ENCODE data around the gene IQSEC1.

Gene IQSEC1

GRCh38 chr3:13009132-13009945 is 63.9 kb downstream of the IQSEC1 start:
- peak in 2 of 10 donors; percentile 87 to 92 for DNase-seq
- intact Hi-C loops (cut with DNase I) = no loop called here

GRCh38 chr3:13008155-13008995 is 64.9 kb downstream of the IQSEC1 start:
- peak in 3 of 10 donors; percentile 39 to 45 (median 44) for DNase-seq
- intact Hi-C loops (cut with DNase I) = no loop called here

DNA sequence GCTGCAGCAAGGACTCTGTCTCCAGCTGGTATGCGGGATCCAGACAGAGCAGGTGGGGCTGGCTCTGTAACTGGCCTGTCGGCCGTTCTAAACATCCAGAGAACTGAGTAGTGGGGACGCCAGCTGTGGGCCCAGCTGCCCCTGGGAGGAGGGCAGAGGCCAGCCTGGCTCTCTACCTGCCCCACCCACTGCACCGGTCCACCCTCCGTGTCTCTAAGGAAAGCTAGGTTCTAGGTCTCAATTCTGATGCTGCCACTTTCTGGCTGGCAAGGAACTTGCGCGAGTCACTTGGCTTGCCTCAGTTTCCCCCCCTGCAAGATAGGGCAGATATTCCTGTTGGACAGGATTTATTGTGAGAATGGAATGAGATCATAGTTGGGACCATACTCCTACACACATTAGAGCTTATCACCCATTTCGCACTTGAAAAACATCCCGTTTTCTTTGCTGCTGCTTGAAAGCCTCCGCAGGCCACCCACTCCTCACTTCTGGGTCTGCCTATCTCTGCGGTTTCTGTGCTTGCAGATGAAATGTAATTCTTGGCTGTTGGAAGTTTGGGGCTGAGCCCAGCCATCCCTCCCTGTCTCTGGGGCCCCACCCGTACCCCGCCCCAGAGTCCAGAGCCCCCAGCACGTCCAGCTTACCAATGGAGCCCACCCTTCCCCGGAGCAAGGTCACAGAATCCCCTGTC is 65.8 kb downstream of the IQSEC1 start:
- intact Hi-C loops (cut with DNase I) = no loop called here
- DNase-seq = peak in 3 of 10 donors; percentile 64 to 66 (median 66)

DNA sequence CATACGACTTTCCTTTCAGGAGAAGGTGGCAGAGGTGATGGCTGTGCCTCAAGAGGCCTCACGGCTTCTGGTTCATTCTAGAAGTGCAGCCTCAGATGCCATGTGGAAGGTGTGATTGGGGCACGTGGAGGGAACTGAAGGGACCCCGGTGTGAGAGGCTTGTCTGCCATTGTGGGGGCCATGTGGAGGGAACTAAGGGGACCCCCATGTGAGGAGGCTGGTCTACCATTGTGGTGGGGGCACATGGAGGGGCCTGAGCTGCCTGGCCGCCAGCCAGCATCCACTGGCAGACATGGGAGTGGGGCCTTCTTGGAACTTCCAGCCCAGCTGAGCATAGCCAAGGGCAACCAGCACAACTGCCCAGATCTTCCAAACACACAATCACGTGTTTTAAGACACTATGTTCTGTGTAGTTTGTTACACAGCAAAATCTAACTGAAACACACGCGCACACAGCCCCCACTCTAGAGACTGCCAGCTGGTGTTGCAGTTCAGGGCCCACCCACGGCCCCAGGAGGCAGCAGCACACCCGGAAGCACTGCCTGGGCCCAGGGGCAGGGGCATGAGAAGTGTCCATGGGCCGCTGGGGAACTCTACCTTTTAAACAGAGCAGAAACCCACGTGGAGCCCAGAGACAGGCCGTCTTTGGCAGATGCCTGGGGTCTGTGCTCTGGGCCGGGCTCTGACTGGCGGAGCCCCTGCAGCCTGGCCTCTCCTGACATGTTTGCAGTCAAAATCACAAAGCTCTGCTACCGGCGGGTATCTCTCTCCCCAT is 66.8 kb downstream of the IQSEC1 start:
- DNase-seq = peak in 2 of 10 donors; percentile 61 to 73
- intact Hi-C loops (cut with DNase I) = no loop called here

- peak in 4 of 10 donors; percentile 9 to 83 (median 74) for DNase-seq
- intact Hi-C loops (cut with DNase I) = no loop called here
Measured at GRCh38 chr3:13005301-13005700, 67.9 kb downstream of the IQSEC1 start.

- DNase-seq = peak in 4 of 10 donors; percentile 4 to 66 (median 56)
- intact Hi-C loops (cut with DNase I) = no loop called here
Measured at GRCh38 chr3:13004376-13004775, 68.9 kb downstream of the IQSEC1 start.

- DNase-seq = no peak
- intact Hi-C loops (cut with DNase I) = no loop called here
Measured at GRCh38 chr3:13003608-13004007, 69.6 kb downstream of the IQSEC1 start.

DNA sequence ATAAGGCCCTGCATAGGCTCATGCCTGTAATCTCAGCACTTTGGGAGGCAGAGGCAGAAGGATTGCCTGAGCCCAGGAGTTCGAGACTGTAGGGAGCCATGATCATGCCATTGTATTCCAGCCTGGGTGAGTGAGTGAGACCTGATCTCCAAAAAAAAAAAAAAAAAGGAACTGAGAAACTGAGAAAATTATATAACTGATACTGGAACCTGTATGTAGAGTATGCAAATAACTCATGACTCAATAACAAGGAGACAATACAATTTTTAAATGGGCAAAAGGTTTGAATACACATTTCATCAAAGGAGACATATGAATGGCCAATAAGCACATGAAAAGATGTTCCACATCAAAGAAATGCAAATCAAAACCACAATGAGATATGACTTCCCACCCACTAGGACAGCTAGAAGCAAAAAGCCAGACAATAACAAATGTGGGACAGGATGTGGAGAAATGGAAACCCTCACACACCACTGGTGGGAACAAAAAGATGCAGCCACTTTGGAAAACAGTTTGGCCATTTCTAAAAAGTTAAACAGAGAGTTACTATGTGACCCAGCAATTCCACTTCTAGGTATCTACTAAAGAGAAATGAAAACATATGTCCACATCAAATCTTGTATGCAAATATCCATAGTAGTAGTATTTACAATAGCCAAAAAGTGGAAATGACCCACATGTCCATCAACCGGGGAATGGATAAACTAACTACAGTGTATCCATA is 70.7 kb downstream of the IQSEC1 start:
- DNase-seq = no peak
- intact Hi-C loops (cut with DNase I) = no loop called here

GRCh38 chr3:12999147-13000140 is 73.8 kb downstream of the IQSEC1 start:
- peak in 7 of 10 donors; percentile 23 to 90 (median 54) for DNase-seq
- intact Hi-C loops (cut with DNase I) = loop anchor here (10.0 kb wide), 1 partner anchor 655 kb away; no protein-coding TSS in a partner anchor

DNA sequence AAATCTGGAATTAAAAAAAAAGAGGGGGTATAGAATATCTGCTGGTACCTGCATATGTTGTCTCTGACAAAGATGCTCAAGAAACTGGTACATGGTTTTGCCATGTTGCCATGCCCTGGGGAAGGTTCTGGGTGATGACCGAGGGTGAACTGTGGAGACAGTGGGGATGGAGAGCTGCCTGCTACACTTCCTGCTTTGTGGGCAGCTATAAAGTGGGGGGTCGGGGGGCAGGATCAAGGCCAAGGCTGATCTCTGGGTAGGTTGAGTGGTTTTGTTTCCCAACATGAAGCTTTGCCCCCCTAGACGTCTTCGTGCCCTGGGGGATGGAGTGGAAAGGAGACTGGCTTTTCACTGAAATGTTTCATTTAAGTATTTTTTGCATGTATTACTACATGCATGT is 74.6 kb downstream of the IQSEC1 start:
- peak in 4 of 10 donors; percentile 9 to 31 (median 18) for DNase-seq
- intact Hi-C loops (cut with DNase I) = loop anchor here (10.0 kb wide), 1 partner anchor 656 kb away; no protein-coding TSS in a partner anchor

DNA sequence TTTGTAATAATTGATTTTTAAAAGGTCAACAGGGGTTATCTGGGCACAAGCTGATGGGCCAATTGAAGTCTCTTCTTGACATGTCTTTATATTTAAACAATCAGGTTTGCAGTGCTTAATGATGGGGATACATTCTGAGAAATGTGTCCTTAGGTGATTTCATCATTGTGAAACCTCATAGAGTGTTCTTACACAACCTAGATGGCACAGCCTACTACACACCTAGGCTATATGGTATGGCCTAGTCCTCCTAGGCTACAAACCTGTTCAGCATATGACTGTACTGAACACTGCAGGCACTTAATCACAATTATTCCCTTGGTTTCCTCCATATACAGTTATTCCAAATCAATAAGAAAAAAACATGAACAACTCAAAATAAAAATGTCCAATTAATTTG is 75.8 kb downstream of the IQSEC1 start:
- DNase-seq = no peak
- intact Hi-C loops (cut with DNase I) = loop anchor here (10.0 kb wide), 1 partner anchor 657 kb away; no protein-coding TSS in a partner anchor

- peak in 2 of 10 donors; percentile 1 to 22 for DNase-seq
- intact Hi-C loops (cut with DNase I) = loop anchor here (10.0 kb wide), 1 partner anchor 659 kb away; no protein-coding TSS in a partner anchor
Measured at GRCh38 chr3:12996181-12996506, 77.1 kb downstream of the IQSEC1 start.

DNA sequence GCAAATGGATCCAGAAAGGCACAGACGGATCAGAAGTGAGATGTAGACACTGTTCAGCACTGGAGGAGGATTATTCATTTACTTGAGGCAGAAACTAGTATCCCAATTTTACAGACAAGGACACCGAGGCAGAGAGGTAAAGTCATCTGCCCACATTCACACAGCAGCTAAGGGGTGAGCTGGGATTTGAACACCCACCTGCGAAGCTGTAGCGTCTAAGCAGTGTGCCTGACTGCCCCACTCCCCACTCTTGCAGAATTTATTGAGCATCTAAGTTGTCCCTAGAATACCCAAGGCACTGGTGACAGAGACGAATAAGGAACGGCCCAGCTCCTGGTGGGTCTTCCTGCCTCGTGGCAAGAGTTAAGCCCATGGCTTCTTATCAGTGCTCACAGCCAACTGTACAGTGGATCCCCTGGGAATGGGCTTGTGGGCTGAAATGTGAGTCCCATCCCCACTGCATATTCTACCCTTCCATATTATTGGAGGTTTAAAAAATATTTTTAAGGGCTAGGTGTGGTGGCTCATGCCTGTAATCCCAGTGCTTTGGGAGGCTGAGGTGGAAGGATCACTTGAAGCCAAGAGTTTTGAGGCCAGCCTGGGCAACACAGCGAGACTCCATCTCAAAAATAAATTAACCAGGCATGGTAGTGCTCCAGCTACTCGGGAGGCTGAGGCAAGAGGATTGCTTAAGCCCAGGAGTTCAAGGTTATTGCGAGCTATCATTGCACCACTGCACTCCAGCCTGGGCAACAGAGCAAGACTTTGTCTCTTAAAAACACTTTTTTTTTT is 77.6 kb downstream of the IQSEC1 start:
- peak in 3 of 10 donors; percentile 16 to 52 (median 42) for DNase-seq
- intact Hi-C loops (cut with DNase I) = loop anchor here (10.0 kb wide), 1 partner anchor 659 kb away; no protein-coding TSS in a partner anchor

DNA sequence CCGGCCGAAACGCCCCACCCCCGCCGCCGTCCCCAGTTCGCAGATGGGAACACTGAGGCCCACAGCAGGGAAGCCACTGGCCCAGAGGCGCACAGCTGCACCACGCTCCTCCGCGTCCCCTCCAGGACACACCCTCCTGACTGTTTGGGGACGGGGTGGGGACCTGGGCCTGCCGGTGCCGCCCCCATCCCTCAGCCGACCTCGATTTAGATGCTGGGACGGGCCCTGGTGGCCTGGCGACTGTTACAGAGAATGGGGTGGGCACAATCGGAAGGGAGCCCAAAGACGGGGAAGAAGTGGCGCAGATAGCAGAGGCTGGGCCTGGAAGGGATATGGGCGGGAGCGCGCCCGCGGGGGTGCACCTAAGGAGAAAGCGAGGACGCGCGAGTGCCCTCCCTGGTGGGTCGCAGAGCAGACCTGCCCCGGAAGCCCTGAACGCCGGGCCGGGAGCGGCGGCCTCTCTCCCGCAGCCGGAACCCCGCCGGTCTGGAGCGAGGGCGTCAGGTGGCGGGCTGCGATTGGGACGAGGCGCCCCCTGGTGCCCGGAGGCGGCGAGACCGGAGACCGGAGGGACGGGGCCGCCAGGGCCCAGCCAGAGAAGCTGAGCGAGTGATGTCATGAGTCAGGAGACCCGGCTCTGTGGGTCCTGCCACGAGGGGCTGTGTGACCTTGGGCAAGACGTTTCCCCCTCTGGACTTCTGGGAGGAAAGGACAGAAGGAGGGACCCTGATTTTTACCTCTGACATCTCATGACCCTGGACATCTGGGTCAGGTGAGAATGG is 78.4 kb downstream of the IQSEC1 start:
- intact Hi-C loops (cut with DNase I) = loop anchor here (5.0 to 10.0 kb wide), 2 partner anchors 97 to 660 kb away; no protein-coding TSS in a partner anchor
- peak; percentile 75 to 98 (median 86) for DNase-seq

DNA sequence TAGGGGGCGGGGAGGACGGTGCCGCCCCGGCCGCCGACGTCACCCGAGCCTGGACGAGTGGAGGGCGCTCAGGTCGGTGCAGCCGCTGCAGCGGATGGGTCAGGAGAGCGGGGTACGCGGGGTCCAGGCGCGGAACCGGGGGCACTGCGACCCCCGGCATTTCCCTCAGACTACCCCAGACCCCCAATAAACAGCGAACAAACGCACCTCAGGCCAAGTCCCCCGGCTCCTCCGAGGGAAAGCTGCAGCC is 78.9 kb downstream of the IQSEC1 start:
- peak in 6 of 10 donors; percentile 16 to 90 (median 64) for DNase-seq
- intact Hi-C loops (cut with DNase I) = loop anchor here (5.0 to 10.0 kb wide), 2 partner anchors 97 to 661 kb away; no protein-coding TSS in a partner anchor
